ENCODE results near the gene GJB5. TPM values are rescaled to one million over a fixed set of nuclear protein-coding genes. Genes with fewer than 3 reads are reported as not detected.
"Not testable (repeated sequence)": the region's sequence is repeated elsewhere in the genome, so short reads cannot be mapped to it uniquely, and the experiment has no call there.

Gene GJB5
- total RNA-seq, 4 donors from 2014 or later: not detected

- no peak for ATAC-seq (ENCODE audit: low FRiP score)
- no peak for DNase-seq (ENCODE audit: low spot score)
- TF ChIP-seq CTCF (IDR thresholded peaks at IDR 0.05): no peak
Measured at GRCh38 chr1:34713443-34713842, 41.4 kb upstream of the GJB5 start.

GRCh38 chr1:34714386-34714785 lies 40.5 kb upstream of the GJB5 start:
- no peak for TF ChIP-seq CTCF (IDR thresholded peaks at IDR 0.05)
- DNase-seq (ENCODE audit: low spot score) (no peak), ATAC-seq (ENCODE audit: low FRiP score) (no peak)

- ATAC-seq (ENCODE audit: low FRiP score) (no peak), DNase-seq (ENCODE audit: low spot score) (no peak)
- no peak for TF ChIP-seq CTCF (IDR thresholded peaks at IDR 0.05)
Measured at GRCh38 chr1:34715139-34715538, 39.7 kb upstream of the GJB5 start.

- ATAC-seq (ENCODE audit: low FRiP score): no peak
- no peak for TF ChIP-seq CTCF (IDR thresholded peaks at IDR 0.05)
- DNase-seq (ENCODE audit: low spot score): no peak
Measured at GRCh38 chr1:34721241-34721640, 33.6 kb upstream of the GJB5 start.

- DNase-seq (ENCODE audit: low spot score) (no peak), ATAC-seq (ENCODE audit: low FRiP score) (no peak)
- no peak for TF ChIP-seq CTCF (IDR thresholded peaks at IDR 0.05)
Measured at GRCh38 chr1:34721646-34722355, 33.0 kb upstream of the GJB5 start.

GRCh38 chr1:34726861-34727260 lies 28.0 kb upstream of the GJB5 start:
- ATAC-seq (ENCODE audit: low FRiP score) (no peak), DNase-seq (ENCODE audit: low spot score) (no peak)
- TF ChIP-seq CTCF (IDR thresholded peaks at IDR 0.05): no peak

- ATAC-seq (ENCODE audit: low FRiP score): no peak
- DNase-seq (ENCODE audit: low spot score): no peak
- TF ChIP-seq CTCF (IDR thresholded peaks at IDR 0.05): no peak
Measured at GRCh38 chr1:34730485-34730884, 24.4 kb upstream of the GJB5 start.

GRCh38 chr1:34732831-34733230 lies 22.0 kb upstream of the GJB5 start:
- not testable (repeated sequence) for ATAC-seq (ENCODE audit: low FRiP score); DNase-seq (ENCODE audit: low spot score)

Measured in omental fat pad (tissue), 4 donors.